IMR-90 (cell line): ENCODE measurements around the gene SERPIND1. TPM values are rescaled to one million over a fixed set of nuclear protein-coding genes. Genes with fewer than 3 reads are reported as not detected.
A peak's percentile ranks its signal among the peaks of the same experiment; 100 is the strongest.

Experiments
- ATAC-seq: fragments of 200-7000 bp; cut with Tn5 transposase; 2 replicates; pipeline ENCODE4 v1.9.1; 2020; ENCODE audit warnings: low read depth, mild to moderate bottlenecking, moderate library complexity
- BruUV-seq: library from RNA; stranded (reverse); fragments of 400-500 nt; replicated peaks from 2 replicates; lab custom pipeline; 2021; lab: Mats Ljungman, UMichigan
- CTCF ChIA-PET: fragments of 300-600 bp; formaldehyde crosslinking; extraction: SDS; loops from one replicate; lab custom pipeline; 2021; ENCODE audit warnings: antibody characterized with exemption; lab: Yijun Ruan, JAX
- POLR2A ChIA-PET: fragments of 300-600 bp; sonication (Branson Sonifier 250); formaldehyde crosslinking; loops from one replicate; lab custom pipeline; 2022; ENCODE audit warnings: antibody characterized with exemption; ENCODE audit not compliant: unreplicated experiment; lab: Charles Lee
- DNase-seq: peaks from one replicate; pipeline ENCODE4 v3.0.0; 2013
- H2AFZ ChIP-seq: replicated peaks from 2 replicates; pipeline ENCODE3; 2013; ENCODE audit warnings: low read length, mild to moderate bottlenecking; ENCODE audit not compliant: poor library complexity
- H2AK5ac ChIP-seq: 2 replicates; pipeline ENCODE4 v1.6.1; 2013; ENCODE audit warnings: low read depth, low read length, inconsistent platforms
- H2AK9ac ChIP-seq: replicated peaks from 2 replicates; pipeline ENCODE3; 2013; ENCODE audit warnings: mild to moderate bottlenecking, low read depth, low read length, moderate library complexity; ENCODE audit not compliant: poor library complexity
- H2BK120ac ChIP-seq: 2 replicates; pipeline ENCODE4 v1.6.1; 2013; ENCODE audit warnings: low read depth, low read length, inconsistent platforms
- H2BK15ac ChIP-seq: 3 replicates; pipeline ENCODE4 v1.6.1; 2013; ENCODE audit warnings: low read depth, low read length, inconsistent platforms
- H2BK20ac ChIP-seq: 2 replicates; pipeline ENCODE4 v1.6.1; 2013; ENCODE audit warnings: low read depth, mild to moderate bottlenecking, inconsistent platforms, low read length, moderate library complexity
- H2BK5ac ChIP-seq: 2 replicates; pipeline ENCODE4 v1.6.1; 2013; ENCODE audit warnings: mild to moderate bottlenecking, low read depth, low read length, inconsistent platforms; ENCODE audit not compliant: poor library complexity, severe bottlenecking
- H3K14ac ChIP-seq: replicated peaks from 2 replicates; pipeline ENCODE4 v1.6.1; 2013; ENCODE audit warnings: low read depth, low read length, inconsistent platforms
- H3K18ac ChIP-seq: 2 replicates; pipeline ENCODE4 v1.6.1; 2013; ENCODE audit warnings: low read depth, low read length, control low read depth
- H3K23ac ChIP-seq: 2 replicates; pipeline ENCODE4 v1.6.1; 2013; ENCODE audit warnings: low read depth, low read length, inconsistent platforms
- H3K27ac ChIP-seq: 2 replicates; pipeline ENCODE4 v1.5.1; 2013; ENCODE audit warnings: mild to moderate bottlenecking, control low read depth, low read length; ENCODE audit not compliant: insufficient read depth
- H3K27me3 ChIP-seq: 2 replicates; pipeline ENCODE4 v1.6.1; 2013; ENCODE audit warnings: low read length; ENCODE audit not compliant: control insufficient read depth, insufficient read depth
- H3K36me3 ChIP-seq: 2 replicates; pipeline ENCODE4 v1.6.1; 2013; ENCODE audit warnings: low read length, mixed read lengths; ENCODE audit not compliant: control insufficient read depth, insufficient read depth
- H3K4ac ChIP-seq: 2 replicates; pipeline ENCODE4 v1.6.1; 2013; ENCODE audit warnings: low read depth, low read length, inconsistent platforms
- H3K4me1 ChIP-seq: 2 replicates; pipeline ENCODE4 v1.6.1; 2013; ENCODE audit warnings: low read length, mixed read lengths; ENCODE audit not compliant: control insufficient read depth, insufficient read depth
- H3K4me2 ChIP-seq: 2 replicates; pipeline ENCODE4 v1.6.1; 2013; ENCODE audit warnings: low read depth, mild to moderate bottlenecking, control low read depth, low read length, moderate library complexity
- H3K4me3 ChIP-seq: 2 replicates; pipeline ENCODE4 v1.5.1; 2013; ENCODE audit warnings: low read depth, mild to moderate bottlenecking, control low read depth, low read length, moderate library complexity; ENCODE audit not compliant: insufficient read depth
- H3K56ac ChIP-seq: 2 replicates; pipeline ENCODE4 v1.6.1; 2013; ENCODE audit warnings: low read length, inconsistent platforms; ENCODE audit not compliant: insufficient read depth; ENCODE audit errors: extremely low read depth
- H3K79me1 ChIP-seq, 2 experiments: 2 replicates each; pipeline ENCODE4 v1.6.1; 2013; ENCODE audit warnings: low read length in 2 of 2, inconsistent platforms in 1 of 2, low read depth in 1 of 2
- H3K9ac ChIP-seq: 2 replicates; pipeline ENCODE4 v1.6.1; 2013; ENCODE audit warnings: low read depth, low read length, control low read depth
- H3K9me1 ChIP-seq: 2 replicates; pipeline ENCODE4 v1.6.1; 2013; ENCODE audit warnings: low read length, inconsistent platforms; ENCODE audit not compliant: insufficient read depth
- H3K9me3 ChIP-seq: 2 replicates; pipeline ENCODE4 v1.6.1; 2013; ENCODE audit warnings: low read length; ENCODE audit not compliant: control insufficient read depth, insufficient read depth
- H4K20me1 ChIP-seq: 2 replicates; pipeline ENCODE4 v1.6.1; 2013; ENCODE audit warnings: low read length, inconsistent platforms; ENCODE audit not compliant: insufficient read depth
- H4K5ac ChIP-seq: 2 replicates; pipeline ENCODE4 v1.6.1; 2013; ENCODE audit warnings: mild to moderate bottlenecking, low read depth, low read length, control low read depth
- H4K8ac ChIP-seq, 2 experiments: 2 replicates each; pipeline ENCODE4 v1.6.1; 2013; ENCODE audit warnings: low read depth in 2 of 2, low read length in 2 of 2, control low read depth in 1 of 2, inconsistent platforms in 1 of 2
- H4K91ac ChIP-seq: 2 replicates; pipeline ENCODE4 v1.6.1; 2013; ENCODE audit warnings: low read depth, low read length, inconsistent platforms; ENCODE audit not compliant: insufficient read depth
- CEBPB ChIP-seq: IDR thresholded peaks from 2 replicates; pipeline ENCODE4 v1.6.1; 2012; ENCODE audit warnings: low read depth, low read length, improper control_type of control experiment
- CHD1 ChIP-seq: IDR thresholded peaks from 2 replicates; pipeline ENCODE4 v1.6.1; 2012; ENCODE audit warnings: low read depth, low read length, improper control_type of control experiment
- FOS ChIP-seq: fragments of 150-350 bp; IDR thresholded peaks from 2 replicates; pipeline ENCODE4 v1.6.1; 2016; ENCODE audit warnings: low read depth, low read length
- WGBS, 2 experiments: methylation state at CpG; one replicate each; pipeline versions ENCODE4 v1.1.5 to v1.1.7; 2013; ENCODE audit warnings: missing lambda C conversion rate in 2 of 2; ENCODE audit not compliant: insufficient read length in 1 of 2; ENCODE audit errors: extremely low coverage in 2 of 2; 5-methylcytosine and 5-hydroxymethylcytosine counted together
- dilution Hi-C: fragments of 300-500 bp; cut with HindIII; formaldehyde crosslinking; loops from one replicate; pipeline ENCODE4 v1.14.3; 2018; ENCODE audit warnings: low sequenced_read_pairs; ENCODE audit not compliant: unreplicated experiment
- in situ Hi-C: fragments of 300-500 bp; cut with MboI; formaldehyde crosslinking; loops from 3 replicates; pipeline ENCODE4 v1.14.3; 2019; ENCODE audit warnings: low sequenced_read_pairs, inconsistent platforms, mixed read lengths
- intact Hi-C: fragments of 100-400 bp; cut with micrococcal nuclease; formaldehyde crosslinking; loops from 2 replicates; pipeline ENCODE4 v1.10.0; 2022
- polyA plus RNA-seq, 3 experiments: library from polyadenylated mRNA; depleted of rRNA; stranded (reverse); fragments of >200 nt; gene quantifications; 2 replicates each; pipeline ENCODE4 v1.2.3, GENCODE V29; 2012; ENCODE audit warnings: low replicate concordance in 1 of 3
- total RNA-seq: library from RNA; depleted of rRNA; stranded (reverse); fragments of >200 nt; gene quantifications from 2 replicates; pipeline ENCODE4 v1.2.3, GENCODE V29; 2012

The SERPIND1 gene
- total and polyA plus RNA-seq, 2 of the 4 experiments (the other 2 are of a cell fraction), result 0.12 TPM; not detected in 1

- no peak overlapping the region for H2BK15ac ChIP-seq
- H4K20me1 ChIP-seq, result peaks cover 13% of the 10 kb centered on the region
- dilution Hi-C loops, result no loop called here
- intact Hi-C loops, result no loop called here
- peaks cover 45% of the 10 kb centered on the region for H3K36me3 ChIP-seq
- peak overlapping the region; percentile 67 for H2AFZ ChIP-seq
- no peak overlapping the region for H4K8ac ChIP-seq
- H3K56ac ChIP-seq, result no peak overlapping the region
- no peak overlapping the region for H3K4me3 ChIP-seq
- H2BK120ac ChIP-seq, result no peak overlapping the region
- in situ Hi-C loops, result no loop called here
- ChIA-PET CTCF (interaction anchor here (0.9 kb wide), 1 partner anchor 9 kb away, joined by 8 read pairs; no protein-coding TSS in a partner anchor), POLR2A (interaction anchor here (0.6 kb wide), 1 partner anchor 16 kb away, joined by 4 read pairs; no protein-coding TSS in a partner anchor)
- no TSS peak for BruUV-seq
- H3K18ac ChIP-seq, result no peak overlapping the region
- WGBS, 2 experiments, result no CpG with 5 or more reads among the region's 9 CpGs
- no peak for TF ChIP-seq CHD1
- TF ChIP-seq CEBPB, result peak; percentile 36; the same call in 1 of the 2 replicates
- TF ChIP-seq FOS, result peak; percentile 35; the same call in 1 of the 2 replicates
- no peak overlapping the region for H4K91ac ChIP-seq
- no peak overlapping the region for H3K9ac ChIP-seq
- peak; percentile 96 for ATAC-seq
- H3K9me3 ChIP-seq, result no peaks in the 10 kb centered on the region
- H2BK20ac ChIP-seq, result no peak overlapping the region
- H3K27ac ChIP-seq, result no peak overlapping the region
- peak overlapping the region; percentile 65; the same call in 1 of the 2 replicates for H2AK5ac ChIP-seq
- 0 out of 2 replicates have a peak overlapping the region, but pooled peaks have one; percentile 60 for H3K14ac ChIP-seq
- DNase-seq, result peak; percentile 90
- H3K4me2 ChIP-seq, result no peak overlapping the region
- H2AK9ac ChIP-seq, result peak overlapping the region; percentile 91
- H3K27me3 ChIP-seq, result no peaks in the 10 kb centered on the region
- no peak overlapping the region for H4K5ac ChIP-seq
- no peak overlapping the region for H3K23ac ChIP-seq
- H2BK5ac ChIP-seq, result no peak overlapping the region
- no peak overlapping the region for H3K4ac ChIP-seq
- H3K9me1 ChIP-seq, result peaks cover 13% of the 10 kb centered on the region; the same call in 1 of the 2 replicates
- peaks cover 9% of the 10 kb centered on the region for H3K4me1 ChIP-seq
- H3K79me1 ChIP-seq, result no peaks in the 10 kb centered on the region; a peak in 1 of 4 replicates
Measured at GRCh38 chr22:20750461-20751184, 23.3 kb upstream of the SERPIND1 start.
